Measurements from ENCODE around the gene GALNT11.

GALNT11 gene

DNA sequence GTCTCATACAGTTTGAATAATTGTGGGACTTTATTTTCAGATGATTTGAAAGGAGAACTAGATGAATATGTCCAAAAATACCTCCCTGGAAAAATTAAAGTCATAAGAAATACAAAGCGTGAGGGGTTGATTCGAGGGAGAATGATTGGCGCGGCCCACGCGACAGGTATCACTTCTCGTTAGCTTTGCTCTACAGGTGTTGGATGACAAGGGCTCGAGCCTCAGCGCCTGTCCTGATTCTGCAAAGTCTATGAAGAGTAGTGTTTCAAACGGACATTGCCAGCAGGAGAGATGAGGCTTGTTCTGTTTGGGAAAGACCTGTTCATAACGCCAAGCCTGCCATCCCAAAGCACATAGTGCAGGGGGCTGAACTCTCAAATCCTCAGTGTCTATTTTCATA lies 79.7 kb downstream of the GALNT11 start:
- TF ChIP-seq, protein P1, sequence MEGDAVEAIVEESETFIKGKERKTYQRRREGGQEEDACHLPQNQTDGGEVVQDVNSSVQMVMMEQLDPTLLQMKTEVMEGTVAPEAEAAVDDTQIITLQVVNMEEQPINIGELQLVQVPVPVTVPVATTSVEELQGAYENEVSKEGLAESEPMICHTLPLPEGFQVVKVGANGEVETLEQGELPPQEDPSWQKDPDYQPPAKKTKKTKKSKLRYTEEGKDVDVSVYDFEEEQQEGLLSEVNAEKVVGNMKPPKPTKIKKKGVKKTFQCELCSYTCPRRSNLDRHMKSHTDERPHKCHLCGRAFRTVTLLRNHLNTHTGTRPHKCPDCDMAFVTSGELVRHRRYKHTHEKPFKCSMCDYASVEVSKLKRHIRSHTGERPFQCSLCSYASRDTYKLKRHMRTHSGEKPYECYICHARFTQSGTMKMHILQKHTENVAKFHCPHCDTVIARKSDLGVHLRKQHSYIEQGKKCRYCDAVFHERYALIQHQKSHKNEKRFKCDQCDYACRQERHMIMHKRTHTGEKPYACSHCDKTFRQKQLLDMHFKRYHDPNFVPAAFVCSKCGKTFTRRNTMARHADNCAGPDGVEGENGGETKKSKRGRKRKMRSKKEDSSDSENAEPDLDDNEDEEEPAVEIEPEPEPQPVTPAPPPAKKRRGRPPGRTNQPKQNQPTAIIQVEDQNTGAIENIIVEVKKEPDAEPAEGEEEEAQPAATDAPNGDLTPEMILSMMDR (IDR thresholded peaks at IDR 0.05; ENCODE audit: low read depth, low read length) = no peak
- no peak overlapping the region for H3K4me3 ChIP-seq (ENCODE audit: low read depth, low read length)

DNA sequence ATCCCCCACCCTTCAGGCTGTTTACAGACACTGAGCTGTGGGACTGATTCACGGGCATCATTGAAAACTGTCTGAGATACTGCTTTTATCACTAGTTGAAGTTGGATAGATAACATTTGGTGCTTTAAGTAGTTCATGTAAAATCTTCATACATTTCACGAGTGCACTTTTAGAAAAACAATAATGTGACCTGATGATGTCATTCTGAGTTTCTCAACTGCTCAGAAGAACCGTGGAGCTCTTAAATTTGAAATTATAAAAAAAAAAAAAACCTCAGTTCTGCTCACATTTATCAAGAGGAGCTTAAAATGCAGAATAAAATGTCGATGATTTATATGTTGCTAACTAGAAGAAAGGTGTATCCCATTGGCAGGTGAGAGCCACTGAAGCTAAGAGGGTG lies 81.5 kb downstream of the GALNT11 start:
- no peak overlapping the region for H3K4me3 ChIP-seq (ENCODE audit: low read depth, low read length)
- TF ChIP-seq, protein P1 (IDR thresholded peaks at IDR 0.05; ENCODE audit: low read depth, low read length) = no peak

DNA sequence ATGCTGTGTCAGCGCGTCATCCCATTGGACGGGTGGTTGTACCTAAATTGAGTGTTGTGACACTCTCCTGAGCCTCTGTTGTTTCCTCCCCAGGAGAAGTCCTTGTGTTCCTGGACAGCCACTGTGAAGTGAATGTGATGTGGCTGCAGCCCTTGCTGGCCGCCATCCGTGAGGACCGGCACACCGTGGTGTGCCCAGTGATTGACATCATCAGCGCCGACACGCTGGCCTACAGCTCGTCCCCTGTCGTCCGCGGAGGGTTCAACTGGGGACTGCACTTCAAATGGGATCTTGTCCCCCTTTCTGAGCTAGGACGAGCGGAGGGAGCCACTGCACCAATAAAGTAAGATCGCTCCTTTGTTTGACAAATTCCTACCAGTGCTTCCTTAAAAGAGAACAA lies 82.5 kb downstream of the GALNT11 start:
- TF ChIP-seq, protein P1 (IDR thresholded peaks at IDR 0.05; ENCODE audit: low read depth, low read length) = no peak
- no peak overlapping the region for H3K4me3 ChIP-seq (ENCODE audit: low read depth, low read length)

DNA sequence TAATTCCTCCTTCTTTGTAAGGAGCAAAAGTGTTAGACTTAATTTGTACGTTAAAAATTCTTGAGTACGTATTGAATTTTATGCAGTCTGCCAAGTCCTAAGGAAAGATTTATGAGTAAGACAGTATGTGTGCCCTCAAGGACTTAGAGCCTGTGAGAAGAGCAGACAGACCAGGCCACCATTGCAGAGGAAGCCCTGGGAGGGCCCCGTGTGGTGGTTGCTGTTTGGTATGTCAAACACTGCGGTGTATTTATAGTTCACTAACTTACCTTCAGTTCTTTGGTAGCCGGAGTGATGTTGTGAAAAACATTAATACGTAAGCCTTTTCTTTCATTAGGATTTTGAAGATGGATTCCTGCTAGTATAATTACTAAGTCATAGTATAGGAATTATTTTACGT lies 82.9 kb downstream of the GALNT11 start:
- TF ChIP-seq, protein P1 (IDR thresholded peaks at IDR 0.05; ENCODE audit: low read depth, low read length) = no peak

DNA sequence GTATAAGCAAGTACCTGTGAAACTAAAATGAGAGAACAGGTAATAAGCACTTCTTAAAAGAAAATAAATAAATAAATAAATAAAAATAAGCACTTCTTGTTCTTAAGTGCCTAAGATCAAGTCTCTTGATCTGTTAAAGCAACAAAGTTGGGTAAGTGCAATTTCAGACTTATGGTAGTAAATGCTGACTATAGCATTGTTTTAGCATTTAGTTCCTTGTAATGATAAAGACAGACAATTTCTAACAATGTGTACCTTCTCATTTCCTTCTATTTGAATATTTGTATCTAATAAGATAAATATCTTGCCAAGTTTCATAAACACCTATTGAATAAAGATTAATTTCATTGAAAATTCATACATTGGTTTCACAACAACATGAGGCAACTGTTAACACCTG lies 87.4 kb downstream of the GALNT11 start:
- TF ChIP-seq, protein P1 (IDR thresholded peaks at IDR 0.05; ENCODE audit: low read depth, low read length) = no peak
- no peak overlapping the region for H3K4me3 ChIP-seq (ENCODE audit: low read depth, low read length)

More for the DNA sequence above, 82.9 kb downstream of the GALNT11 start:
- no peak overlapping the region for H3K4me3 ChIP-seq (ENCODE audit: low read depth, low read length)

DNA sequence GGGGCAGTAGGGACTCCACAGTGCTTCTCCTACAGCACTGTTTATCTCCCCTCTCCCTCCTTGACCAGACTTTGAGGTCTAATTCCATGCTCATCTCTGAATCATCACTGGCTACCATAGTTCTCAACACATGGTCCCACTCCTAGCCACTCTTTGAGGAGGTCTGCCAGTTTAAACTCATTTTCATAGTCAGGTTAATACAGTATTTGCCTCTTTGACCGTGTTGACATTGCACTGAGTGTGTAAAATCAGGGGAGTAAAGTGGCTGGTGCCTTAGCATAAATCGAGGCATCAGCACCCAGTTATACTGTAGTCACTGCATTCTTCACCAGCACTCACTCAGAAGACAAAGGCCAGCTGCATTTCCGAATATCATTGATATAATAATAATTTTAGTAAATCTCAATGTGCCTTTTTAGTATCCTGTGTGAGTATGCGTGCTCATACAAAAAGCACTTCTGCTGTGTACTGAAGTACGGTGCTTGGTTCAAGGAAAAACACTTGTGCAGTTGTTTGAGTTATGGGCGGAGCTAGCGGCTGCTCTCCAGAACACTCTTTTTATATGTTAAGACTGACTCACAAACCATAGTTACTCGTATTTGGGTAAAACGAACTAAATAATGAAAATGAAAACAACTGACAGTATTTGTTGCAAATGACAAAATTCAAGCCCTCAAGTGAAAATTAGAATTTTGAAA lies 89.7 kb downstream of the GALNT11 start:
- TF ChIP-seq, protein P1 (IDR thresholded peaks at IDR 0.05; ENCODE audit: low read depth, low read length) = no peak
- no peak overlapping the region for H3K4me3 ChIP-seq (ENCODE audit: low read depth, low read length)

DNA sequence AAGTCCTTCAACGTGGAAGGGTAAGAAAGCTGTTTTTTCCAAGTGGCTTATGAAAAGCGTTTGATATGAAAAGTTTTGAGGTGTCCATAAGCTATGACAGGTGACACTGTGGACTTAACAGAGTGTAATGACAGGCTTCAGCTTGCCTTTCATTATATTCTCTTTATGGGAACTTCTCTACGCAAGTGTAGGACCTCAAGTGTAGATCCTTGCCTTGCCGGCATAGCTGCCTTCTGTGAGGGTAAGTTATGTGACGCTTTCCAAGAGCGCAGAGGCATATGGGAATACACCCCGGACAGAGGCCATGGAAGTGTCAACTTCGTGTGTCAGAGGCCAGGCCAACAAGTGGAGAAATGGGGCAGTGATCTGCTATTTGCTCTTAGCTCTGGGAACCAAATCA lies 91.9 kb downstream of the GALNT11 start:
- H3K4me3 ChIP-seq (ENCODE audit: low read depth, low read length) = no peak overlapping the region
- TF ChIP-seq, protein P1 (IDR thresholded peaks at IDR 0.05; ENCODE audit: low read depth, low read length) = no peak

Data from WI38 (cell line).